Transverse colon (tissue), 4 donors: ENCODE measurements around the gene TEK.

Experiments
- CTCF ChIP-seq, 5 experiments: fragments of 200-600 bp in 3 of 5; fragments of 450-650 bp in 2 of 5; sonication (generic) in 3 of 5; IDR thresholded peaks; 1 replicate in 2 of 5; 2 replicates in 3 of 5; pipeline ENCODE4 v1.5.1; 2016 to 2017; ENCODE audit warnings: antibody characterized with exemption in 5 of 5, inconsistent platforms in 3 of 5, mild to moderate bottlenecking in 2 of 5, moderate library complexity in 1 of 5
- EP300 ChIP-seq: sonication (generic); formaldehyde crosslinking; IDR thresholded peaks from one replicate; pipeline ENCODE4 v1.6.1; 2017; ENCODE audit warnings: antibody characterized with exemption, low read depth
- POLR2AphosphoS5 ChIP-seq, 3 donors: sonication (generic); formaldehyde crosslinking; IDR thresholded peaks; one replicate each; pipeline ENCODE4 v1.6.1; 2016; ENCODE audit warnings: antibody characterized with exemption in 3 of 3

GRCh38 chr9:27110181-27110580 lies 1.2 kb downstream of the TEK start:
- TF ChIP-seq POLR2AphosphoS5 (IDR thresholded peaks at IDR 0.05) (no peak), CTCF (IDR thresholded peaks at IDR 0.05) (no peak), EP300 (no peak)
